ENCODE results near the gene ST6GALNAC1. TPM values are rescaled to one million over a fixed set of nuclear protein-coding genes. Genes with fewer than 3 reads are reported as not detected.

Gene ST6GALNAC1
- total RNA-seq, result not detected in 2 replicates

GRCh38 chr17:76643553-76644148, at the start of gene ST6GALNAC1:
TSS of gene ST6GALNAC1 (minus strand) at chr17:76643757. CDS start at chr17:76643638, 119 bp downstream.
- Histone ChIP-seq H3K27me3 (ENCODE audit: control insufficient read depth, insufficient read depth, low read length) (no peaks in the 10 kb centered on the region), H3K4me3 (ENCODE audit: low read depth, low read length) (no peak within 1 kb of the TSS), H3K36me3 (ENCODE audit: control insufficient read depth, insufficient read depth, low read length) (no peaks in the 10 kb centered on the region)
- DNase-seq (ENCODE audit: low read depth), result no peak
- no peak for TF ChIP-seq CTCF (IDR thresholded peaks at IDR 0.05; ENCODE audit: insufficient read depth, low read length, poor library complexity, severe bottlenecking)

- H3K4me3 ChIP-seq (ENCODE audit: low read depth, low read length), result no peak overlapping the region
- H3K36me3 ChIP-seq (ENCODE audit: control insufficient read depth, insufficient read depth, low read length), result no peaks in the 10 kb centered on the region
- DNase-seq (ENCODE audit: low read depth), result no peak
- TF ChIP-seq CTCF (IDR thresholded peaks at IDR 0.05; ENCODE audit: insufficient read depth, low read length, poor library complexity, severe bottlenecking), result no peak
- no peaks in the 10 kb centered on the region for H3K27me3 ChIP-seq (ENCODE audit: control insufficient read depth, insufficient read depth, low read length)
These were observed 48.0 kb upstream of the ST6GALNAC1 start for GRCh38 chr17:76691379-76692191.

- no peaks in the 10 kb centered on the region for H3K36me3 ChIP-seq (ENCODE audit: control insufficient read depth, insufficient read depth, low read length)
- H3K4me3 ChIP-seq (ENCODE audit: low read depth, low read length), result no peak overlapping the region
- TF ChIP-seq CTCF (IDR thresholded peaks at IDR 0.05; ENCODE audit: insufficient read depth, low read length, poor library complexity, severe bottlenecking), result no peak
- no peaks in the 10 kb centered on the region for H3K27me3 ChIP-seq (ENCODE audit: control insufficient read depth, insufficient read depth, low read length)
- no peak for DNase-seq (ENCODE audit: low read depth)
These were observed 47.2 kb upstream of the ST6GALNAC1 start for GRCh38 chr17:76690596-76691280.

GRCh38 chr17:76689859-76690258, 46.3 kb upstream of the ST6GALNAC1 start:
- Histone ChIP-seq H3K4me3 (ENCODE audit: low read depth, low read length) (no peak overlapping the region), H3K36me3 (ENCODE audit: control insufficient read depth, insufficient read depth, low read length) (no peaks in the 10 kb centered on the region), H3K27me3 (ENCODE audit: control insufficient read depth, insufficient read depth, low read length) (no peaks in the 10 kb centered on the region)
- TF ChIP-seq CTCF (IDR thresholded peaks at IDR 0.05; ENCODE audit: insufficient read depth, low read length, poor library complexity, severe bottlenecking), result no peak
- no peak for DNase-seq (ENCODE audit: low read depth)

GRCh38 chr17:76688165-76688622, 44.6 kb upstream of the ST6GALNAC1 start:
- no peak for TF ChIP-seq CTCF (IDR thresholded peaks at IDR 0.05; ENCODE audit: insufficient read depth, low read length, poor library complexity, severe bottlenecking)
- no peak overlapping the region for H3K4me3 ChIP-seq (ENCODE audit: low read depth, low read length)
- H3K27me3 ChIP-seq (ENCODE audit: control insufficient read depth, insufficient read depth, low read length), result no peaks in the 10 kb centered on the region
- H3K36me3 ChIP-seq (ENCODE audit: control insufficient read depth, insufficient read depth, low read length), result no peaks in the 10 kb centered on the region
- no peak for DNase-seq (ENCODE audit: low read depth)
